ENCODE data around the gene UNC80. TPM values are rescaled to one million over a fixed set of nuclear protein-coding genes. Genes with fewer than 3 reads are reported as not detected.

The UNC80 gene
- polyA plus RNA-seq, 1 donor from 2014 or later: 10.4 TPM

DNA sequence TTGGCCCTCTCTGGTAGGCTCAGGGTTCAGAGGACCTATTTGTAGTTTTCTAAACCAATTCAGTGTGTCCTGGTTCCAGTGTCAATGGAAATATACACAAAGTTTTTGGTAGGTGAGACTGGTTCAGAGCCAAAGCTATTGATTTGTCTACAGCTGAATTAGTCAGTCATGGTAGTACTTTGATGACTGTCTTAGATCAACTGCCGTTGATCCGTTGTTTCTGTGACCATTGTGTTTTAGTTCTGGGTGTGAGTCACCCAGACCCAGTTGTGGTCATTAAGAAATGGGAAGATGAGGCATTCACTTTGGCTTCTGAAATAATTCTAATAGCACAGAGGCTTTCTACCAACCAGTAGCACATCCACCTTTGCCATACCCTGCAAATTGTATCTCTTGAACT is 214.8 kb downstream of the UNC80 start:
- Histone ChIP-seq H3F3A (ENCODE audit: insufficient read depth, low read length, poor library complexity, severe bottlenecking) (no peaks in the 10 kb centered on the region), H3K9me2 (ENCODE audit: insufficient read depth, low read length) (no peaks in the 10 kb centered on the region), H3K4me3 (ENCODE audit: low read length) (no peak overlapping the region), H3K9ac (ENCODE audit: low read length) (no peak overlapping the region), H3K27ac (ENCODE audit: low read length) (no peak overlapping the region), H2AFZ (ENCODE audit: low read depth, low read length) (no peak overlapping the region), H3K79me2 (replicated peaks; ENCODE audit: insufficient read depth, low read length) (no peaks in the 10 kb centered on the region), H3K27me3 (ENCODE audit: insufficient read depth, low read depth, low read length) (no peaks in the 10 kb centered on the region), H3K4me2 (ENCODE audit: low read length) (no peak overlapping the region), H3K9me3 (ENCODE audit: low read length) (no peaks in the 10 kb centered on the region), H4K20me1 (ENCODE audit: insufficient read depth) (no peaks in the 10 kb centered on the region), H3K36me3 (ENCODE audit: insufficient read depth, low read length) (no peaks in the 10 kb centered on the region)
- TF ChIP-seq RAD21 (conservative IDR thresholded peaks at IDR 0.05): no peak
- TF ChIP-seq, protein P1, sequence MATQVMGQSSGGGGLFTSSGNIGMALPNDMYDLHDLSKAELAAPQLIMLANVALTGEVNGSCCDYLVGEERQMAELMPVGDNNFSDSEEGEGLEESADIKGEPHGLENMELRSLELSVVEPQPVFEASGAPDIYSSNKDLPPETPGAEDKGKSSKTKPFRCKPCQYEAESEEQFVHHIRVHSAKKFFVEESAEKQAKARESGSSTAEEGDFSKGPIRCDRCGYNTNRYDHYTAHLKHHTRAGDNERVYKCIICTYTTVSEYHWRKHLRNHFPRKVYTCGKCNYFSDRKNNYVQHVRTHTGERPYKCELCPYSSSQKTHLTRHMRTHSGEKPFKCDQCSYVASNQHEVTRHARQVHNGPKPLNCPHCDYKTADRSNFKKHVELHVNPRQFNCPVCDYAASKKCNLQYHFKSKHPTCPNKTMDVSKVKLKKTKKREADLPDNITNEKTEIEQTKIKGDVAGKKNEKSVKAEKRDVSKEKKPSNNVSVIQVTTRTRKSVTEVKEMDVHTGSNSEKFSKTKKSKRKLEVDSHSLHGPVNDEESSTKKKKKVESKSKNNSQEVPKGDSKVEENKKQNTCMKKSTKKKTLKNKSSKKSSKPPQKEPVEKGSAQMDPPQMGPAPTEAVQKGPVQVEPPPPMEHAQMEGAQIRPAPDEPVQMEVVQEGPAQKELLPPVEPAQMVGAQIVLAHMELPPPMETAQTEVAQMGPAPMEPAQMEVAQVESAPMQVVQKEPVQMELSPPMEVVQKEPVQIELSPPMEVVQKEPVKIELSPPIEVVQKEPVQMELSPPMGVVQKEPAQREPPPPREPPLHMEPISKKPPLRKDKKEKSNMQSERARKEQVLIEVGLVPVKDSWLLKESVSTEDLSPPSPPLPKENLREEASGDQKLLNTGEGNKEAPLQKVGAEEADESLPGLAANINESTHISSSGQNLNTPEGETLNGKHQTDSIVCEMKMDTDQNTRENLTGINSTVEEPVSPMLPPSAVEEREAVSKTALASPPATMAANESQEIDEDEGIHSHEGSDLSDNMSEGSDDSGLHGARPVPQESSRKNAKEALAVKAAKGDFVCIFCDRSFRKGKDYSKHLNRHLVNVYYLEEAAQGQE (IDR thresholded peaks at IDR 0.05; ENCODE audit: borderline replicate concordance): no peak
- no peak for TF ChIP-seq SMC3 (conservative IDR thresholded peaks at IDR 0.05; ENCODE audit: poor library complexity)
- TF ChIP-seq TAF1 (IDR thresholded peaks at IDR 0.05; ENCODE audit: low read depth): no peak
- TF ChIP-seq EZH2 (IDR thresholded peaks at IDR 0.05; ENCODE audit: borderline replicate concordance, insufficient read depth, low read length, poor library complexity, severe bottlenecking): no peak
- no peak for TF ChIP-seq EP300 (conservative IDR thresholded peaks at IDR 0.05; ENCODE audit: poor library complexity, severe bottlenecking)
- TF ChIP-seq POLR2AphosphoS5 (IDR thresholded peaks at IDR 0.05): no peak
- TF ChIP-seq, protein P2, sequence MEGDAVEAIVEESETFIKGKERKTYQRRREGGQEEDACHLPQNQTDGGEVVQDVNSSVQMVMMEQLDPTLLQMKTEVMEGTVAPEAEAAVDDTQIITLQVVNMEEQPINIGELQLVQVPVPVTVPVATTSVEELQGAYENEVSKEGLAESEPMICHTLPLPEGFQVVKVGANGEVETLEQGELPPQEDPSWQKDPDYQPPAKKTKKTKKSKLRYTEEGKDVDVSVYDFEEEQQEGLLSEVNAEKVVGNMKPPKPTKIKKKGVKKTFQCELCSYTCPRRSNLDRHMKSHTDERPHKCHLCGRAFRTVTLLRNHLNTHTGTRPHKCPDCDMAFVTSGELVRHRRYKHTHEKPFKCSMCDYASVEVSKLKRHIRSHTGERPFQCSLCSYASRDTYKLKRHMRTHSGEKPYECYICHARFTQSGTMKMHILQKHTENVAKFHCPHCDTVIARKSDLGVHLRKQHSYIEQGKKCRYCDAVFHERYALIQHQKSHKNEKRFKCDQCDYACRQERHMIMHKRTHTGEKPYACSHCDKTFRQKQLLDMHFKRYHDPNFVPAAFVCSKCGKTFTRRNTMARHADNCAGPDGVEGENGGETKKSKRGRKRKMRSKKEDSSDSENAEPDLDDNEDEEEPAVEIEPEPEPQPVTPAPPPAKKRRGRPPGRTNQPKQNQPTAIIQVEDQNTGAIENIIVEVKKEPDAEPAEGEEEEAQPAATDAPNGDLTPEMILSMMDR (IDR thresholded peaks at IDR 0.05; ENCODE audit: poor library complexity, severe bottlenecking): no peak
- no peak for TF ChIP-seq MXI1 (conservative IDR thresholded peaks at IDR 0.05; ENCODE audit: poor library complexity, severe bottlenecking)

DNA sequence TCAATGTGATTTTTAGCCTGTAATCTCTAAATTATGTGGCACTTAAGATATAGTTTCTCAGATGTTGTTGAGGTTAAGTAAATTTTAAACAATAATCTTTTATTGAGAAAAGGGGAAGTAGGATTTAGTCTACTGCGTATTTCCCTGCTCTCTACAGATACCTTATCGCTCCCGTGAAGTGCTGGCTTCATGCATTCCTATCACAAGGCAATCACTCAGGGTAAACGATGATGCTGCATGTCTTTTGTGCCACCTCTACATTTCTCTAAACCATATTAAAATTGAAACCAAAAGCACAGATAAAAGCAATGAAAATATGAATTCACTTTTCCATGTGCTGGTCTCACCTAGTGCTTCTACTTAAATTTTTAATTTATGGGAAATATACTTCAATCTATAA is 216.4 kb downstream of the UNC80 start:
- Histone ChIP-seq H4K20me1 (ENCODE audit: insufficient read depth) (no peaks in the 10 kb centered on the region), H3K9ac (ENCODE audit: low read length) (no peak overlapping the region), H3K79me2 (replicated peaks; ENCODE audit: insufficient read depth, low read length) (no peaks in the 10 kb centered on the region), H3K27me3 (ENCODE audit: insufficient read depth, low read depth, low read length) (no peaks in the 10 kb centered on the region), H2AFZ (ENCODE audit: low read depth, low read length) (no peak overlapping the region), H3K9me2 (ENCODE audit: insufficient read depth, low read length) (no peaks in the 10 kb centered on the region), H3K9me3 (ENCODE audit: low read length) (no peaks in the 10 kb centered on the region), H3K4me3 (ENCODE audit: low read length) (no peak overlapping the region), H3F3A (ENCODE audit: insufficient read depth, low read length, poor library complexity, severe bottlenecking) (no peaks in the 10 kb centered on the region), H3K27ac (ENCODE audit: low read length) (no peak overlapping the region), H3K4me2 (ENCODE audit: low read length) (no peak overlapping the region), H3K36me3 (ENCODE audit: insufficient read depth, low read length) (no peaks in the 10 kb centered on the region)
- TF ChIP-seq EP300 (conservative IDR thresholded peaks at IDR 0.05; ENCODE audit: poor library complexity, severe bottlenecking) (no peak), TAF1 (IDR thresholded peaks at IDR 0.05; ENCODE audit: low read depth) (no peak), RAD21 (conservative IDR thresholded peaks at IDR 0.05) (no peak), SMC3 (conservative IDR thresholded peaks at IDR 0.05; ENCODE audit: poor library complexity) (no peak), POLR2AphosphoS5 (IDR thresholded peaks at IDR 0.05) (no peak), EZH2 (IDR thresholded peaks at IDR 0.05; ENCODE audit: borderline replicate concordance, insufficient read depth, low read length, poor library complexity, severe bottlenecking) (no peak), MXI1 (conservative IDR thresholded peaks at IDR 0.05; ENCODE audit: poor library complexity, severe bottlenecking) (no peak)
- TF ChIP-seq, protein P2 (IDR thresholded peaks at IDR 0.05; ENCODE audit: poor library complexity, severe bottlenecking): no peak
- TF ChIP-seq, protein P1 (IDR thresholded peaks at IDR 0.05; ENCODE audit: borderline replicate concordance): no peak
